Suppressor macrophage (primary cell): ENCODE results near the gene CACNA1B.

Experiments
- DNase-seq, 4 experiments: peaks; one replicate each; pipeline ENCODE4 v3.0.0-alpha.2; 2020 to 2022

The CACNA1B gene

DNA sequence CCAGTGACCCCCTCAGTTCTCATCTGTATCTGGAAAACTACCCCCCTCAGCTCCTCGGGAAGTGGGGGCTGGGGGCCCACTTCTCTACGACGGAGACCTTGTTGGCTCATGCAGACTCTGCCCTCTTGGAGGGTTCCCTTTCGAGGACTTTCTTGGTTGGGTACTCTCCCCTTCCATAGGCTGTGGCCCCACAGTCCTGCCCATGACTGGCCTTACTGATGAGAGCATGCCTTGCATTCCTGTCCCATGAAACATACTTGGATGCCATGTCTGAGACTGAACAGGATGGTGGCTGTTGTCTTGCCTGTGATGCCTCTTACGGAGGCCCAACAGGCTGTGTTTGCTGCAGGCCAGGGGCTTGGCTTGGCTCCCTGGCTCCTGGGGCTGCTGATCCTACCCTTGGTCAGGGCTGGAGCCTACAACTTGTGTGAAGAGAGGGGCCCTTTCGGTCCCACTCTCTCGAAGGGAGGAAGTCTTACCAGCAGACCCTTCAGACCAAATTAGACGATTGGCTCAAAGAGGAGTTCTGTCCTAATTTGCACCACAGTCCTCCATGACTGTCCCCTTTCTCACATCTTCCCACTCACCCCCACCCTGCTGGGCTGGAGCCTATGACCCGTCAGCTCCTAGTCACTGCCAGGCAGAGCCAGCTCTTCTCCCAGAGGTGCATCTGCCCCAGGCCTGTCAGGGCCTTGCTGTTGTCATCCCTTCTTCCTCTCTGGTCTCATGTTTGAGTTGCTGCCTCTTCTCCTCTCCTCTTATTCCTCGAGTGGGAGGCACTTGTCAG, 109.9 kb downstream of the CACNA1B start:
- no peak for DNase-seq

DNA sequence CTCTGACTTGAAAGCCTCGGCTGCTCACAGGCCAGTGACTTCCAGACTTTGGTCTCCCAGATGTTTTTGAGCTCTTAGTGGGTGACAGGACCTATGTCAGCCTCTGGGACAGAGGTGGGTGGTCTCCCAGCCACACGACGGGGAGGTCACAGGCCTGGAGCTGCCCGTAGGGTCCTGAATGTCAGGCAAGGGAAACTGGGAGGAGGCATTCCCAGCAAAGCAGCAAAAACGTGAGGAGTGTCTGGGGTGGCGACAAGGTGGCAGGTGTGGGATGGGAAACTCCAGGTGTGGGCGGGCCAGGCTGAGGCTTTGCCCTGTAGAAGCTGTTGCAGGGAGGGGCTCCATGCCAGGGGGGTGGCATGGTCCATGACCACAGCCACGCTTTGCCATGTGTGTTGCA, 110.5 kb downstream of the CACNA1B start:
- no peak for DNase-seq

DNA sequence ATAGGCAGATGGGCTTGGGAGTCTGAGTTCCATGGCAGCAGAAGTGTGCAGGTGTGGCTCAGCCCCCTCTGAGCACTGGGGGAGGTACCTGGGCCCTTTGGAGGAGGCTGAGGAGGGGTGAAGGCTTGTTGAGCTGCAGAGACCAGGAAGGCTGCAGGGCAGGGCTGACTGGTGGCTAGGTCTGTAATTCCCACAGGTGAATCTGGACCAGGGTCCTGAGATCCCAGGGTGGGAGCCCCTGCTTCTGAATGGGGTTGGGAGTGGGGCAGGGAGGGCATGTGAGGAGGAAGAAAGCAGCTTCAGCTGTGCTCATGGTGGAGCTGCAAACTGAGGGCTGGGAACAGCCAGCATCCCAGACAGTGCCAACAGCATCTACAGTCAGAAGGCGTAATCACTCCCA, 111.1 kb downstream of the CACNA1B start:
- no peak for DNase-seq

DNA sequence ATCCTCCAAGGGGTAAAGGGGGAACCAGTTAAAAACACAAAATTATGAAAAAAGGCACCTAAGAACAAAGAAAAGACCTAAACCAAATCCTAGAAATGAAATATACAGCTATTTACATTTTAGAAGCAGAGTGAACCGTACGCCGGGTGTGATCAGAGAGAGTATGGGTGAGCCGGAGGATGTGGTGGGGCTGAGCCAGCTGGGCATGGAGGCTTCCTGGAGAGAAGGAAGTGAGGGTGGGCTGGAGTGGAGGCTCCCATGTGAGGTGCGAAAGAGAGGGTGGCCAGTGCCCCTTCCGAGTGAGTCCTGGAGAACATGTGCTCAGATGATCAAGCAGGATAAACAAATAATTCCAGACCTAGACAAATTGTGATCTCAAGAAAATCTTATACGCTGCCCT, 111.6 kb downstream of the CACNA1B start:
- no peak for DNase-seq

DNA sequence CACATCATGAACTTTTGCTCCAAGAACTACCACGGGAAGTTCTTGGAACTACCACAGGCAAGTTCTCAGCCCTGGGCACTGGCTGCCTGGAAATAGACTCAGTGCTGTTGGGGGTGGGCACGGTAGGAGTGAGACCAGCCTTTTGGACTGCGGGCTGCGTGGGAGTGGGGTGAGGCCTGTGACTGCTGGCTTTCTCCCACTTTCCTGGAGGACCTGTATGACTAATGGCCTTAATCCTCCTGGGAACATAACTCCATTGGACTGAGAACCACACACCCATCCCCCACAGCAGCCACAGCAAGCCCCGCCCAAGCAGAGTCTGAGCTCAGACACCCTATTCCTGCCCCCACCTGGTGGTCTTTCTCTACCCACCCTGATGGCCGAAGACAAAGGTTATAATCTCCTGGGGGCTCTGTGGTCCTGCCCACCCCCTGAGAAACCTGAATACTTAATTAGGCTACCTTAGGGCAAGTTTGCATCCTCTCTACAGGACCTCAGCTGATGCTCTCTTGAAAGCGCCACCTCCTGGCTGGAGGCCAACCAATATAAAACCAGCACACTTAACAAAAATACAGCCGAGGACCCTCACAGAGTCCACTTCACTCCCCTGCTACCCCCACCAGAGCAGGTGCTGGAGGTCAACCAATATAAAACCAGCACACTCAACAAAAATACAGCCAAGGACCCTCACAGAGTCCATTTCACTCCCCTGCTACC, 112.6 kb downstream of the CACNA1B start:
- DNase-seq, result no peak

DNA sequence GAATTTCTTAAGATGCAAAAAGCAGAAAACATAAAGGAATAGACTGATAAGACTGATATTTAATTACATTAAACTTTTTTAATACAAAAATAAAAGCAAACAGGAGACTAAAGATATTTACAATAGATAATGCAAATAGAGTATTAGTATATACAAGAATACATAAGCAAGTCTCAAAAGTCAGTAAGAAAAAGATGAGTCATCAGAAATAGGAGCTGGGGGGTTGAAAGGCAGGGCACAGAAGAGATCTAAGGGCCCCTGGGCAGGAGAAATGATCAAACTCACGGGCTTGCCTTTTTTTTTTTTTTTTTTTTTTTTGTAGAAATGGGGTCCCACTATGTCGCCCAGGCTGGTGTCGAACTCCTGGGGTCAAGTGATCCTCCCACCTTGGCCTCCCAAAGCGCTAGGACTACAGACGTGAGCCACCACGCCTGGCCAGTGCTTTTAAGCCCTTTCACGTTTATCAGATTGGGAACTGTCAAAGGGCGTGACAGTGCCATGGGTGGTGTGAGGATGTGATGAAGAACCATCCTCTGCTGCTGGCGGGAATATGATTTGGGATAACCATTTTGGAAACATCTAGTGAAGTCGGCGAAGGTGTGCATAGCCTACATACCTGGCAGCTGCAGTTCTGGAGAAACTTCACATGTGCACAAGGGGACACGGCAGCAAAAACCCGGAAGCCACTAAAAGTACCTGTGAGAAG, 126.1 kb downstream of the CACNA1B start:
- DNase-seq, result no peak

DNA sequence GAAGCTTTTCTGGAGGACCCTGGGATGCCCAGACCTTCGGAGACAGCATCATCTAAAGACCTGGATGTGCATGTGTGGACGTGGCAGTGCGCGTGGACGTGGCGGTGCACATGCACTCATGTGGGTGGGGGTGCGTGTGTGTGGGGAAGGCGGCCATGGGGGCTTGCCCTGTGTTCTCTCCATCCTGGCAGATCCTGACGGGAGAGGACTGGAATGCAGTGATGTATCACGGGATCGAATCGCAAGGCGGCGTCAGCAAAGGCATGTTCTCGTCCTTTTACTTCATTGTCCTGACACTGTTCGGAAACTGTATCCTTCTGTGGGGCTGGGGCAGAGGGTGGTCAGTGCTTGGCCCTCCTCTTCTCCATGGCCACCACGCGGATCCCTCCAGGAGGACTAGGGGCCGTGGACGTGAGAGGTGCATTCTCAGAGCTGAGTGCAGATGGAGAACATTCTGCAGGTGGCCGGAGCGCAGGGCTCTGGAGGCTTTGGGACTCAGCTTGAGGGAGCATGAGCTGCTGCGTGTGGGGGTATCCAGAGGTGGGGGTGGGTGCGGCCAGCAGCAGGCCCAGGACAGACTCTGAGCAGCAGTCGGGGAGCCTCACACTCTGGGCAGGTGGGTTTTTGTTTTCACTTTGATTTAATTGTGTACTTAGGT, 129.1 kb downstream of the CACNA1B start:
- no peak for DNase-seq

DNA sequence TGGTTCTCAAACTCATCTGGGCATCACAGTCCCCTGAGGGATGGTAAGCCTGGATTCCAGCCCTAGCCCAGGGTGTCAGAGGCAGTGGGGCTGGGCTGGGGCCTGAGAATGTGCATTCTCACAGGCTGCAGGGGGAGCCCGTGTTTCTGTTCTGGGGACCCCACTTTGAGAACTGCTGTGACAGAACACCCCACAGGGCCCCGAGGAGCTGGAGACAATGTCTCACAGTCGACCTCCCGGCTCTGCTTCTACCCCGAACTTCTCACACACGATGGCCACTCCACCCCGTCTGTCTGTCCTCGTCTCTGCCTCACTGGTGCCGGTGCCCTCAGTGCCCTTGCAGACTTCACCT, 130.0 kb downstream of the CACNA1B start:
- DNase-seq, result no peak

DNA sequence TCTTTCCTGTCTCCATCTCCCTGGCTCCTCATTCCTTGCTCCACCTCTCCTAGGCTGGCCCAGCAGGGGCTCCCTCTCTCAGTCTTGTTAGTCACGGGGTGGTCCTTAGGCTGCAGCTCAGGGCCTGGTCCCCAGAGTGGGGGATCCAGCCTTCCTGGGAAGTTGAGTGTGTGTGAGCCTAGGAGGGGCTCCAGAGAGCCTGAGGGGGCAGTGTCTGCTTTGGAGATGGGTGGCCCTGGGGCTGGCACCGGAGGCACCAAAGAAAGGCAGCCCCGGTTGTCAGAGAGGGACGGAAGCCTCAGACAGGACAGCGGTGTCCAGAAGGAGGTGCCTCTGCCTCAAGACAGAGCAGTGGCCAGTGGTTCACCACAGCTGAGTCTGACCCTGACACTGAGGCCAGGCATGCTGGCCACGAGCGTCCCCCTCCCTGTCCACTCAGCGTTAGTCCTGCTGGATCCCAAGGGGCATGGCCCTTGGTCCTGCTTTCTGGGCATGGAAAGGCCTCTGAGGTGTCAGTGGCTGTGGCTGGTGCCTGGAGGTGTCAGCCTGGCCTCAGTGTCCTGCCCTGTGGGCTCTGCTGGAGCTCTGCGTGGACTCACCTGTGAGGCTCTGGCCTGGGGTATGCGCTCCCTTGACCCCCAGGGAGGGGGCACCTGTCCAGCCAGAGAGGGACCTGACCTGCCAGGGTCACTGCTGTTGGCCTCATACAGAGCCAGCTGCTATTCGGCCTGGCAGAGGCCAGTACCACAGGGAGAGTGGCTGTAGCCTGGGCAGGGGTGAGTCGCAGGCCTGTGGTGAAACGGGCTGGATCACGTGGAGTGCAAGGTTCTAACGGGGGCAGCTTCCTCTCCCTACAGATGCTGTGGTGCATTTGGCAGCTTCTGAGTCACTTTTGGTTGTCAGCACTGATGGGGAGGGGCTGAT, 130.6 kb downstream of the CACNA1B start:
- DNase-seq, result peak in 3 of 4 experiments; percentile 2 to 14 (median 10)

DNA sequence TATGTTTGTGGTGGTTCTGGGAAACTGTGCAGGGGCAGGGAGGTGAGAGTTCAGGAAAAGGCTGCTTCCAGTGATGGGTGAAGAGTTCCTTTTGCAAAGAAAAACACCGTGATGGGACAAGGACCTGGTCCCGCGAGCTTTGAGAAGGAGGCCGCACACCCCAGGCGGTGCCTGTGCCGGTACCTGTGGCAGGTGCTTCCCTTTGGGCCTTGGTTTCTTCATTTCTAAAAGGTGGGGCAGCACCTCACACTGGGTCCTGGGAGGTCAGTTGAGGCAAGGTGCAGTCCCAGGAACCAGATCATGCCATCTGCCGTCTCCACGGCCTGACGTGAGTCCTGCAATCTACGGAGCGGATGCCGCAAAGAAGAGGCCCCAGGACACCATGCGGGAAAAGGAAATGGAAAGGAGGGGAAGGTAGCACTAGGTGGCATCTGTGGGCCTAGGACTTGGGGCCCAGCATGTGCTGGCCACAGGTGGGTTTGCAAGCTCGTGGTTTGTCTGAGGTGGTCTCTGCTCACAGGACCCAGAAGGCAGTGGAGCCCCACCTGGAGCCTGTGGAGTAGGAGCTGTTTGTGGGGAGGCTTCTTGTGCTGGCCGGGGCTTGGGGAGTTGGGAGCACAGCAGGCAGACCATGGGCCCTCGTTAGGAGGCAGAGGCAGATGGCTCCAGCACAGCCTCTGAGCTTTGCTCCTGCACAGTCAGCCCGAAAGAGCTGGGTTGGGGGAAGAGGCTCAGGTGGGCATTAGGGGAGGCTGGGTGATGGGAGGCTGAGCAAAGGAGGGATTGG, 131.6 kb downstream of the CACNA1B start:
- DNase-seq, result no peak

DNA sequence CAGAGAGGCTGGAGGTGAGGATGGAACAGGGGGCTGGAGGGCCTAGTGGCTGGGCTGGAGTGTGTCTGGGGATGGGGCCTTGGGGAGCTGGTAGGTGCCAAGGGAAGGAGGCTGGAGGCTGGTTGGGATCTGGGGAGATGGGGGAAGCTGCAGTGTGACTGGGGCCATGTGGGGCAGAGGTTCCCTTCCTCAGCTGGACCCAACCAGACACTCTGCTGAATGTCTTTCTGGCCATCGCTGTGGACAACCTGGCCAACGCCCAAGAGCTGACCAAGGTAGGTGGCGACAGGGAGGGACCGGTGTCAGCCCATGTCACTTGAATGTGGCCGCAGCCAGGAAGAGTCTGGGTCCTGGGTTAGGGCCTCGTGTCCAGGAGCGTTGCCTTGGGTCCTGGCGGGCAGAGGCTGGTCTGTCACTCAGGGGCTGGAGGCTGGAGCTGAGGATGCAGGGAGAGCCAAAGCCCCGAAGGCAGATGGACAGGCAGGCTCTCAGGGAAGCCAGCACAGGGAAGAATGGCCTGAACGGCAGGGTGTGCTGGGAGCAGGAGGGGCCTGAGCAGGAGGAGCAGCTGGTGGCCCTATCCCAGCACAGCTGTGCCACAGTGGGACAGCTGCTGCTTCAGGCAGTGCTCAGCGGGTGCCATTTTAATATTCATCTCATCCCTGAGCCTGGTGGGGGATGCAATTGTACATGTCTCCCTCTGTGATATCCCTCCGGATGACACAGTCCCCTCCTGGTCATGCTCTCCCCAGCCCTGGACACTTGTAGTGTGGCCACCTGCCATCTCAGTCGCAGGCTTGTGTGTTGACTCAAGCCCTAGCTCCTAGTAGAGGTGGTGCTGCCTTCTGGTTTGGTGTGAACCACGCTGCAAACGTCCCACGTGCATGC, 132.5 kb downstream of the CACNA1B start:
- no peak for DNase-seq

DNA sequence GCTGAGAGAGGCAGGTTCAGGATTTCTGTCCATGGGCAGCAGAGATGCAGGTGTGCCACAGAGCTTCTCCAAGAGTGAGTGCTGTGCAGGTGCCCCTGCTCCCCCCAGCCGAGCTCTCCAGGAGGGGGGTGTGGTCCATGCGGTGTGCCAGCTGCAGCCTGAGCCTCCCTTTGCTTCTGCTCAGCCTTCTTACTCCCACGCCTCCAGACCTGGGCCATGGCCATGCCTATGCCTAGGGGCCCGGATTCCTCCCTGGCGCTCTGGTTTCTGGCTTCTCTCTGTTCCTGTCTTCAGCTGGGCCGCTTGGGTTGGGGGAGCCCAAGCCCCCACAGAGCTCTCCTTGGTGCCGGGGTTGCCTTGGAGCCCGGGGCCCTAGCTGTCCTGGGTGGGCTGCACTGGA, 133.3 kb downstream of the CACNA1B start:
- DNase-seq, result no peak

DNA sequence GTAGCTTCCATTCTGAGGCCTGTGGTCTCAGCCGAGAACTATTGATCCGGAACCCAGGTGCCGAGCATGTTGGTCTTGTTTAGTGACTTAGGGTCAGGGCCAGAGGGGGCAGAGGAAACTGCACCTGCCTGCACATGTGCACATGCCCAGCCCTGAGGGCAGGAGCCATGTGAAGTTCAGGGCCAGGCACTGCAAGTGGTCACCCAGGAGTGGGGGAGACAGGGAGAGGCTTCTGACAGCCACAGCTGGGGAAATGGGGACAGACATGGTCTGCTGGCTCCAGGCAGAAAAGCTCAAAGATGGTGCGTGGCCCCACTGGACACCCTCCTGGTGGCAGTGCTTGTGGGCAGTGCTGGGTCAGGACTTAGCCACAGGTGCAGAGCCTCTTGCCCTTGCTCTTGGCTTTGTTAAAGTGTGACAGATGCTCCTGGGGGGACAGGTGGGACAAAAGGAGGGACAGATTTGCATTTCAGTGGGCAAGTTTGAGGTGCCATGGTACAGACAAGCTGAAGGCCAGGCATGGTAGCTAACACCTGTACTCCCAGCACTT, 134.4 kb downstream of the CACNA1B start:
- no peak for DNase-seq

DNA sequence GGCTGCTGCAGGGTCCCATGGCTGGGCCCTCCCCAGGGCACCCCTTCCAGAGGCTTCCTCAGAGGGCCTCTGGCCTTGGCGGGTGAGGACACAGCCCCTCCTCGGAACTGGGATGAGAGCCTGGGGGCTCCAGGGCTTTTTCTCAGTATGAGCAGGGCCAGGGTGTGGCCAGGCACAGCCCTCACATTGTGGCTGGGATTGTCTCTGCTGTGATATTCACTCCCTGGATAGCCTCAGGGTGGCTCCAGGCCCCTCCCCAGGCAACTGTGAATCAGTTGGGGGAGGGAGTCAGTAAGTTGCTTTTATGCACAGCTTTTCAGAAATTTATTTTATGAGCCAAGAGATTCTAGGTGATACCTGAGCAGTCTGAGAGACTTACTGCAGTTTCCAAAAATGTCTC, 135.7 kb downstream of the CACNA1B start:
- no peak for DNase-seq

DNA sequence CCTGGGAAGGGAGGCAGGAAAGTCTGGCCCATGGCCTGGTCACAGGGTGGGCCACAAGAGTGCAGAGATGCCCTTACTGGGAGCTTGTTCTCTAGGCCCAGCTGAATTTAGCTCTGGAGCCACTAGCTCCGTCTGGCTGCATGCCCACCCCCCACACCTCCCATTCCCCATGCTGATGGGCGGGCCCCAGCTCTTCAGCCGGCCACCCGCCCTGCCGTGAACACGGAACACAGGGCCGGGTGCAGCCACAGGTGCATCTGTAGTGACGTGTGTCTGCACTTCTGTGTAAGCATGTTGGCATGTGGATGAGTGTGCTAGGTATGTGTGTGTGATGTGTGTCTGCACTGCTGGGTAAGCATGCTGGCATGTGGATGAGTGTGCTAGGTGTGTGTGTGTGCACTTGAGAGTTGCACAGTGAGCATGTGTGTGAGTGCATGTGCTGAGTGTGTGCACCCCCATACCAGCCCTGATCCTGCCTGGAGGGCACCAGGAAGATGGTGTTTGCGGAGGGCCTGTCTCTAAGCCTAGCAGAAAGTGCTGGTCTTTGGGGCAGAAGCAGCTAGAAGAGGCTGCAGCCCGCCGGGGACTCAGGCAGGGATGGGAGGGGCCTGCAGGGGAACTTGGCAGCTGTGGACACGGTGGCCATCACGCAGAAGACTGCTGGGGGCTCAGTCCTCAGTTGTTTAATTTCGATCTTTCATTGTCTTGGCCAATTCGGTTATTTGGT, 136.4 kb downstream of the CACNA1B start:
- no peak for DNase-seq

DNA sequence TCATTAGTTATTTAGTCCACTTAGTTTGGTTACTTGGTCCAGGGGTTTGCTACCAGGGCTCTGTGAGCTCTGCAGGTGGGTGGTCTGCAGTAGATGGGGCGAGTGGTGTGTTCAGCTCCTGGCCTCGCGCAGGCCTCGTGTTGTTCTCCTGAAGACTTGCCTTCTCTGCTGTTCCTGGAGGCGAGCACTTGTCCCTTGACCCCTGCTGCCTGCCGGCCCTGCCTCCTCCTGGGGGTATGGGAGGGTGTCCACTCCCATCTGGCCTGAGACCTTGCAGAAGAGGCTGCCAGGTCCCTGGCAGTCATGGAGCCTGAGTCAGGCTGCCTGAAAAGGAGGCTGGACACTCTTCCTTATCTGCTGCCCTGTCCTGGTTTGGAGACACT, 137.0 kb downstream of the CACNA1B start:
- no peak for DNase-seq

DNA sequence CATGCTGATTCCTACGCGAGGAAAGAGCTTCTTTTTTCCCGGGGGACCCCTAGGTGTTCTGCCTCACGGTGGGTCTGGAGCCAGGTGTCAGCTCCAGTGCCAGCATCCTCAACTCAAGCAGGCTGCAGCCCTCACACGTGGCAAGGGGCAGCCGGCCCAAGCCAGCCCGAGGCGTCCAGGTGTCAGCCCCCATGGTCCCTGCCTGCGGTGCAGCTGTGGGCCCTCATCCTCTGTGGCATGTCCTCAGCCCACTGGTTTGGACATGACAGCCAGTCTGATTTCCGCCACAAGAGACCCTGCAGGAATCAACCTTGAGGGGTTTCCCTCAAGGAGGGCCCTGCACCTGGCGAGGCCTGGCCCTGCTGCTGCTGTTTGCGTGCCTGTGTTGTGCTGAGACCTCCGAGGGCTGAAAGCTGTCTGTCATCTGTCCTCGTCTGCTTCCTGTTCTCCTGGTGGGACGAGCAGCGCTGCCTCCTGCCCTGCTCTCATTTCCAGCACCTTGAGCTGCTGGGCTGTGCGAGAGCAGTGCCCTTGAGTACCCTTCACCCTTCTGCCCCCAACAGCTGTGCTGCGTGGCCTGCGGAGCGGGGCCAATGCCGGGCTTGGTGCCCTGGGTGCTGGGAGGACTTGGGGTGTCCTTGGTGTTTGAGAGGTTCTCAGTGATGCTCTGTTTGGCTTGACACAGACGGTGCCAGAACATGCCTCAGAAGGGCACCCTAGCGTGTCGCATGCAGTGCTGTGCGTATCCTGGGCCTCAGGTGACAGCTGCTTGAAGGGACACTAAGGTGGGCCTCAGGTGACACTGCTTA, 137.6 kb downstream of the CACNA1B start:
- no peak for DNase-seq
